Left cardiac atrium (tissue), 4 donors: Measurements from ENCODE around the gene MIS18BP1. TPM values are rescaled to one million over a fixed set of nuclear protein-coding genes. Genes with fewer than 3 reads are reported as not detected.
"Not testable (repeated sequence)": the region's sequence is repeated elsewhere in the genome, so short reads cannot be mapped to it uniquely, and the experiment has no call there.

Experiments
- ATAC-seq, 2 donors: fragments of 200-7000 bp; cut with Tn5 transposase; one replicate each; pipeline ENCODE4 v1.9.1; 2020; ENCODE audit warnings: mild to moderate bottlenecking in 2 of 2, moderate library complexity in 2 of 2
- DNase-seq: peaks from one replicate; pipeline ENCODE4 v3.0.0-alpha.2; 2020
- intact Hi-C, 2 donors: fragments of 100-400 bp; cut with DNase I; formaldehyde crosslinking; loops; one replicate each; pipeline versions ENCODE4 v1.14.1 to v1.15.1; 2022 to 2023
- total RNA-seq, 2 donors: library from RNA; stranded (reverse); fragmentation: NEBNext Ultra II Directional; extraction: Animal tissue kit (Norgen Biotek cat#: 25700); gene quantifications; one replicate each; pipeline ENCODE4 v1.2.1, GENCODE V29; 2021
- donor health status: DM: no; HTN: yes; CAD: no.
- donor health status: DM: no; HTN: yes; CAD: no; lungs with severe emphysema.
- donor health status: DM: yes; HTN: yes; CAD: no.
- donor health status: Dilated cardiomyopathy.

Gene MIS18BP1
- total RNA-seq, 2 donors from 2014 or later = 7.1 to 9.1 TPM

GRCh38 chr14:45249856-45250575, 3.0 kb downstream of the MIS18BP1 start:
- DNase-seq (no peak), ATAC-seq (no peak)
- intact Hi-C loops = loop anchor here in 1 of 2 donors (5.0 kb wide), 1 partner anchor 338 kb away; no protein-coding TSS in a partner anchor

- intact Hi-C loops = no loop called here
- no peak for DNase-seq
- ATAC-seq = no peak
Measured at GRCh38 chr14:45247427-45247826, 5.6 kb downstream of the MIS18BP1 start.

- intact Hi-C loops = no loop called here
- ATAC-seq = no peak
- DNase-seq = no peak
Measured at GRCh38 chr14:45246691-45247090, 6.3 kb downstream of the MIS18BP1 start.

GRCh38 chr14:45246151-45246550, 6.9 kb downstream of the MIS18BP1 start:
- no peak for ATAC-seq
- intact Hi-C loops = no loop called here
- no peak for DNase-seq

GRCh38 chr14:45242706-45243105, 10.3 kb downstream of the MIS18BP1 start:
- intact Hi-C loops = no loop called here
- ATAC-seq (no peak), DNase-seq (no peak)

- intact Hi-C loops = no loop called here
- no peak for ATAC-seq
- no peak for DNase-seq
Measured at GRCh38 chr14:45238988-45239387, 14.0 kb downstream of the MIS18BP1 start.

- intact Hi-C loops = no loop called here
- no peak for ATAC-seq
- no peak for DNase-seq
Measured at GRCh38 chr14:45227566-45227965, 25.4 kb downstream of the MIS18BP1 start.

- no peak for DNase-seq
- ATAC-seq = no peak
- intact Hi-C loops = no loop called here
Measured at GRCh38 chr14:45222485-45223262, 30.3 kb downstream of the MIS18BP1 start.

- DNase-seq, intact Hi-C loops, ATAC-seq: not testable (repeated sequence)
Measured at GRCh38 chr14:45214341-45214740, 38.7 kb downstream of the MIS18BP1 start.

- intact Hi-C loops, ATAC-seq: not testable (repeated sequence)
Measured at GRCh38 chr14:45213716-45214115, 39.3 kb downstream of the MIS18BP1 start.

GRCh38 chr14:45212231-45212630, 40.8 kb downstream of the MIS18BP1 start:
- no peak for DNase-seq
- no peak for ATAC-seq
- intact Hi-C loops = no loop called here

More at GRCh38 chr14:45213716-45214115, 39.3 kb downstream of the MIS18BP1 start:
- DNase-seq = not testable (repeated sequence)

GRCh38 chr14:45211295-45211694, 41.7 kb downstream of the MIS18BP1 start:
- no peak for ATAC-seq
- DNase-seq = no peak
- intact Hi-C loops = no loop called here

GRCh38 chr14:45210159-45210558, 42.8 kb downstream of the MIS18BP1 start:
- no peak for DNase-seq
- ATAC-seq = no peak
- intact Hi-C loops = no loop called here

GRCh38 chr14:45204241-45204640, 48.8 kb downstream of the MIS18BP1 start:
- intact Hi-C loops = no loop called here
- ATAC-seq = no peak
- no peak for DNase-seq

- DNase-seq (no peak), ATAC-seq (no peak)
- intact Hi-C loops = no loop called here
Measured at GRCh38 chr14:45201905-45202304, 51.1 kb downstream of the MIS18BP1 start.

- intact Hi-C loops = no loop called here
- ATAC-seq = no peak
- no peak for DNase-seq
Measured at GRCh38 chr14:45199230-45199629, 53.8 kb downstream of the MIS18BP1 start.

- ATAC-seq (no peak), DNase-seq (no peak)
- intact Hi-C loops = no loop called here
Measured at GRCh38 chr14:45198551-45198950, 54.5 kb downstream of the MIS18BP1 start.

GRCh38 chr14:45194964-45195363, 58.0 kb downstream of the MIS18BP1 start:
- intact Hi-C loops = no loop called here
- no peak for ATAC-seq
- DNase-seq = no peak

GRCh38 chr14:45185100-45185814, 67.7 kb downstream of the MIS18BP1 start:
- DNase-seq (no peak), ATAC-seq (no peak)
- intact Hi-C loops = no loop called here

- DNase-seq = no peak
- intact Hi-C loops = no loop called here
- no peak for ATAC-seq
Measured at GRCh38 chr14:45181806-45182205, 71.2 kb downstream of the MIS18BP1 start.
